Parathyroid adenoma (tissue), 2 donors: ENCODE data around the gene SCEL.

Source experiments
- H2AFZ ChIP-seq: fragments of 300-600 bp; sonication (generic); one replicate; pipeline ENCODE4 v1.7.0; 2017; ENCODE audit warnings: antibody characterized with exemption, mild to moderate bottlenecking
- H3K27ac ChIP-seq: fragments of 300-600 bp; sonication (generic); one replicate; pipeline ENCODE4 v1.7.0; 2017
- H3K27me3 ChIP-seq: fragments of 300-600 bp; sonication (generic); one replicate; pipeline ENCODE4 v1.7.0; 2017; ENCODE audit warnings: low read length; ENCODE audit not compliant: control insufficient read depth, insufficient read depth
- H3K36me3 ChIP-seq: fragments of 300-600 bp; sonication (generic); one replicate; pipeline ENCODE4 v1.7.0; 2017; ENCODE audit warnings: low read length; ENCODE audit not compliant: control insufficient read depth, insufficient read depth
- H3K4me1 ChIP-seq: fragments of 300-600 bp; sonication (generic); one replicate; pipeline ENCODE4 v1.7.0; 2017; ENCODE audit warnings: control low read depth
- H3K4me2 ChIP-seq: fragments of 300-600 bp; sonication (generic); one replicate; pipeline ENCODE4 v1.7.0; 2017; ENCODE audit warnings: low read length
- H3K4me3 ChIP-seq: fragments of 300-600 bp; sonication (generic); one replicate; pipeline ENCODE4 v1.7.0; 2017; ENCODE audit warnings: low read depth, low read length
- H3K79me2 ChIP-seq: fragments of 300-600 bp; sonication (generic); one replicate; pipeline ENCODE4 v1.7.0; 2017; ENCODE audit warnings: control low read depth
- H3K9ac ChIP-seq: fragments of 300-600 bp; sonication (generic); one replicate; pipeline ENCODE4 v1.7.0; 2017; ENCODE audit warnings: mild to moderate bottlenecking
- H3K9me3 ChIP-seq: fragments of 300-600 bp; sonication (generic); one replicate; pipeline ENCODE4 v1.7.0; 2017; ENCODE audit warnings: low read length; ENCODE audit not compliant: control insufficient read depth
- CTCF ChIP-seq: fragments of 300-600 bp; sonication (generic); IDR thresholded peaks from one replicate; pipeline ENCODE4 v1.7.0; 2017; ENCODE audit warnings: antibody characterized with exemption, mild to moderate bottlenecking
- donor health status: primary hyperparathyroidism.

The SCEL gene

GRCh38 chr13:77519808-77520207, 15.7 kb upstream of the SCEL start:
- Histone ChIP-seq H3K4me1 (no peaks in the 10 kb centered on the region), H3K27ac (no peak overlapping the region), H3K4me2 (no peak overlapping the region), H3K9me3 (no peaks in the 10 kb centered on the region), H3K4me3 (no peak overlapping the region), H3K79me2 (no peaks in the 10 kb centered on the region), H2AFZ (no peak overlapping the region), H3K36me3 (no peaks in the 10 kb centered on the region), H3K27me3 (no peaks in the 10 kb centered on the region), H3K9ac (no peak overlapping the region)
- TF ChIP-seq CTCF = no peak

- Histone ChIP-seq H3K36me3 (no peaks in the 10 kb centered on the region), H3K27me3 (no peaks in the 10 kb centered on the region), H3K4me2 (no peak overlapping the region), H3K79me2 (no peaks in the 10 kb centered on the region), H3K9me3 (no peaks in the 10 kb centered on the region), H3K4me1 (no peaks in the 10 kb centered on the region), H3K4me3 (no peak overlapping the region), H3K9ac (no peak overlapping the region), H2AFZ (no peak overlapping the region), H3K27ac (no peak overlapping the region)
- TF ChIP-seq CTCF = no peak
These were observed 14.3 kb upstream of the SCEL start for GRCh38 chr13:77521194-77521593.

GRCh38 chr13:77521595-77522367, 13.7 kb upstream of the SCEL start:
- Histone ChIP-seq H3K4me3 (no peak overlapping the region), H3K9me3 (no peaks in the 10 kb centered on the region), H2AFZ (no peak overlapping the region), H3K4me2 (no peak overlapping the region), H3K9ac (no peak overlapping the region), H3K36me3 (no peaks in the 10 kb centered on the region), H3K27ac (no peak overlapping the region), H3K27me3 (no peaks in the 10 kb centered on the region), H3K79me2 (no peaks in the 10 kb centered on the region), H3K4me1 (no peaks in the 10 kb centered on the region)
- no peak for TF ChIP-seq CTCF

- H3K27me3 ChIP-seq = no peaks in the 10 kb centered on the region
- no peaks in the 10 kb centered on the region for H3K36me3 ChIP-seq
- H3K27ac ChIP-seq = no peak overlapping the region
- no peak overlapping the region for H3K4me3 ChIP-seq
- no peak overlapping the region for H2AFZ ChIP-seq
- no peak for TF ChIP-seq CTCF
- no peaks in the 10 kb centered on the region for H3K9me3 ChIP-seq
- no peaks in the 10 kb centered on the region for H3K79me2 ChIP-seq
- H3K9ac ChIP-seq = no peak overlapping the region
- no peaks in the 10 kb centered on the region for H3K4me1 ChIP-seq
- no peak overlapping the region for H3K4me2 ChIP-seq
These were observed 13.1 kb upstream of the SCEL start for GRCh38 chr13:77522444-77522843.

- H3K27ac ChIP-seq = no peak overlapping the region
- H3K9me3 ChIP-seq = no peaks in the 10 kb centered on the region
- no peak for TF ChIP-seq CTCF
- H3K79me2 ChIP-seq = no peaks in the 10 kb centered on the region
- no peak overlapping the region for H2AFZ ChIP-seq
- no peak overlapping the region for H3K9ac ChIP-seq
- no peaks in the 10 kb centered on the region for H3K36me3 ChIP-seq
- H3K4me3 ChIP-seq = no peak overlapping the region
- no peaks in the 10 kb centered on the region for H3K4me1 ChIP-seq
- no peak overlapping the region for H3K4me2 ChIP-seq
- H3K27me3 ChIP-seq = no peaks in the 10 kb centered on the region
These were observed 12.1 kb upstream of the SCEL start for GRCh38 chr13:77523386-77523785.
